HG03460 (cell line): ENCODE results near the gene RFX3.
A peak's percentile ranks its signal among the peaks of the same experiment; 100 is the strongest.

Experiments used
- ATAC-seq: cut with Tn5 transposase; IDR thresholded peaks from one replicate; pipeline ENCODE4 v1.9.1; 2021; ENCODE audit not compliant: unreplicated experiment

The RFX3 gene

DNA sequence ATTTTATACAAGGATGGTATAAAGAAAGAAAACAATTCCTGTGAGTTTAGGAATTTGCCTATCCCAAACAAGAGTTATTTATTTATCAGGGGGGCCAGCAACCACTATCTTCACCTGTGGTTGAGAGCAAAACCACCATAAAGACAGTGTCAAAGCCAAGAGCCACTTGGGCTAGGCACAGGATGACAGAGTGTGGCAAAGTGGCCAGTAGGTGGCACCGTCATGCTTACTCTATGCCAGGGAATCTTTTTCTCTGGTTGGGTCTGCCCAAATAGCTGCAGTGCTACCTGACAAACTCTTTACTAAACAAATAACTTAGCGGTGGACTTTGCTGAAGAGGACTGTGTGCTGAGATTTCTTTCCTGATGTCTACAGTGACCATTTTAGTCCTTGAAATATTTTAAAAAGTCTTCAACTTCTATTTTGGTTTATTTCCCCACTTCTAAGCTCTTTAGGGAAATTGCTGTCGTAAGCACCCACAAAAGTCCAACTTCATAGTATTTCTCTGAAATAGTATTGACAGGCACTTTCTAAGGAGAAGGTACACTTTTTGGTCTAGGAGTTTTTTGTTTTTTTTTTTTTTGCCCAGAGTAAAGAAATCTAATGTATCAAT is 285.0 kb downstream of the RFX3 start:
- ATAC-seq, result peak; percentile 85

DNA sequence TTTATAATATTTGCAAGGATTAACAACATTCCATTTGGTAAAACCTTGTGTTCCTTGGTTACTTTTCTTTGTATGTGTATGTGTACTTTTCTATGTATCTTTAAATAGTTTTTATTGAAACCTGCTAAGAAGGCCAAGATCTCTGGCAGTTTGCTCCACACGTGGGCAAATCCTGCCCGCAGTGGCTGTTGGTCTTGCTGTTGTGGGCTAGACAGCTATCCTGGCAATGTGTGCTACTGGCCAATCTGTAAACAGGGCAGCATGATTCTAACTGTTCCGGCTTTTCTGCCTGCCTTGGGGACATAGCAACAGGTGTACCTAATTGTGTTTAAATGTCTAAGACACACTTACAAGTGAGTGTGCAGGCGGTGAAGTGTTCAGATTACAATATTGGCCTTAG is 286.6 kb downstream of the RFX3 start:
- no peak for ATAC-seq

GRCh38 chr9:3238236-3238635 is 287.6 kb downstream of the RFX3 start:
- no peak for ATAC-seq

DNA sequence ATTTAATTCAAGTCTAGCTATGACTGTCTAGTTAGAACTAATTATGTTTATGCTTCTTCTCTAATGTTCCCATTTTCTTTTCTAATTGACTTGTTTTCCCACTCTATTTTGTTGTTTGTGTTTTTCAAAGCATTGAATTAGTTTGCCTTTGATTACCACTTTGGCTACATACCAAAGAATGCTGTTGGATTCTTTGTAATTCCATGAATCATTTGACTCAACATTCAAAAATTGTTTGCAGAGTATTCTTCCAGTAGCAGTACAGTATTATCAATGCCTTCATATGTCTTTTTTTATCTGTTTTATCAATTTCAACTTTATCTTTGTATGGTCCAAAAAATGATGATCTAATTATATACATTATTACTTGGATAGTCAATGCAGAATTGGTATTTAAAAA is 288.7 kb downstream of the RFX3 start:
- ATAC-seq, result no peak

- no peak for ATAC-seq
Observed at GRCh38 chr9:3235497-3235896, 290.3 kb downstream of the RFX3 start.

GRCh38 chr9:3224931-3225330 is 300.9 kb downstream of the RFX3 start:
- ATAC-seq, result no peak

DNA sequence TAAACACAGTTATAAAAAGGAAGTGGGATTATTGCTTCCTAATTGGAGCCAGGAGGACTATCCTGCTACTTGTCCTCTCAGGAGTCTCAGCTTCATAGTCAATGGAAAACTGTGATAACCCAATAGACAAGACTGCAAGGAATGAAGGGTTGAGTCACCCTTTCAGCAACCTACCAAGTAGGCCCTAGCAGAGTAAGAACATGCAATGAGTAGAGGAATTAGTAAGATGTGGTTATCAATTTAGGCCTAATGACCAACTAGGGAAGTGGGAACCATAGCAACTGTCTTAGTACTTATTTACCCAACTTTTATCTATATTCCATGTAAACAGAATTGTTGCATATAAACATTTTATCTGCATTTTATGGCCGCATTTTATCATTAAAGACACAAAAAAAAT is 310.1 kb downstream of the RFX3 start:
- ATAC-seq, result no peak

GRCh38 chr9:3214741-3215140 is 311.1 kb downstream of the RFX3 start:
- ATAC-seq, result no peak

DNA sequence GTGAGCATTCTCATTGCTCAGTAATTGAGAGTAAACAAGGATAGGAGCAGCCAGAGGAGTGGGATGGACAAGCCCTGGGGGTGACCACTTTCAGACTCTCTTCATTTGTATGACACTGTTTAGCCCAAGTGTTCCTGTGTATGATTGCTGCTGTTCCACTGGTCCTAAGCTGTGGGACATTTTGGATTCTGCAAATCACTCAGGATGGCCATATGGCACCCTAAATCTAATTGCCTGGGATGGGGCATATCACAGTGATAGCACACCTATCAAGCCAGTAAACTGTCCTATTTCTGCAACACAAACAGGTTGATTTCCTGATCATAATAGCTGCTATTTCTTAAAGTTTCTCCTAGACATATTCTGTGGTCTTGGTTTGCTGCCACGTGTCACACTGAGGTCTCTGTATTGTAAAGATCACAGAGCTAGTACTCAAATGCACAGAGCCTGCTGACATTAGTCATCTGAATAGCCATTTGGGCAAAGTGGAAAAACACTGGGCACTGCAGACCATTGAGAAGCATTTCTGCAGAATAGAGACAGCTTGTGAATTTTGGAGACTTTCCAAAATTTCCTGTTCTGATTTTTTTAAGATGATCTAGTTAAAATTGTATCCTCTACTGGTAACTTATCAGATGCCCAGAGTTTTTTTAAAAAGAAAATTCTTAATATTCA is 320.2 kb downstream of the RFX3 start:
- no peak for ATAC-seq

- no peak for ATAC-seq
Observed at GRCh38 chr9:3200331-3200774, 325.4 kb downstream of the RFX3 start.

DNA sequence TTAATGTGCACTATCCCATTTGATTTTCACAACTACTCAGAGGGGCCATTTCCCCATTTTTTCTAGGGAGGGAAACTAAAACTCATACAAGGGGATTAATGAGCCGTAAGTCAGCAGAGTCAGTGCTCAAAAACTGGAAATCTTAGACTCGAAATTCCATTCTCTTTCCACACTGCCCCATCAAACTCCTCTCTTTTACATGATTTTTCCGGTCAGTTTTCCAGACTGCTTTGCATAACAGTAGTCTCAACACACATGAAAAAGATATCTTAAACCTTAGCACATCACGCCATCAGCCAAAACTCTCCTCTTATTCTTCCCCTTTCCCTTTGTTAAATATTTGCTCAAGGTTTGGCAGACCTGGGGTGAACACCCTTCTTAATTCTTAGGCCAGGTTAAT is 332.0 kb downstream of the RFX3 start:
- no peak for ATAC-seq

DNA sequence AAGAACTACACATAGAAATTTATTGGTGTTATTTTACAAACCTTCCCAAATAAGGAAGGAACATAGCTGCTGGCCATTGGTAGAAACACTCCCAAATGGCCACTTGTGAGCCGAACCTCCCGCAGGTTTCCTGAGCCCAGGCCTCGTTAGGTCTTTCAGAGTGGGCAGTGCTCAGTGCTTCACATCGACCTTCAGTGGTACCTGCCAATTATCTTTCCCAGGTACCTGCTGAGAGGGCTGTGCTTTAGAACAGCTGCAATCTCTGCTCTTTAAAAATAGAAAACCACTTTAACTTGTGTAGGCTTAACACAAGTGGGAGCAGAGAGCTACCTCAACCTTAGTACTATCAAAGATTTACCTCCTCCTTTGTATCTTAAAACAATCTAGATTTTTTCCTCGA is 334.1 kb downstream of the RFX3 start:
- no peak for ATAC-seq

DNA sequence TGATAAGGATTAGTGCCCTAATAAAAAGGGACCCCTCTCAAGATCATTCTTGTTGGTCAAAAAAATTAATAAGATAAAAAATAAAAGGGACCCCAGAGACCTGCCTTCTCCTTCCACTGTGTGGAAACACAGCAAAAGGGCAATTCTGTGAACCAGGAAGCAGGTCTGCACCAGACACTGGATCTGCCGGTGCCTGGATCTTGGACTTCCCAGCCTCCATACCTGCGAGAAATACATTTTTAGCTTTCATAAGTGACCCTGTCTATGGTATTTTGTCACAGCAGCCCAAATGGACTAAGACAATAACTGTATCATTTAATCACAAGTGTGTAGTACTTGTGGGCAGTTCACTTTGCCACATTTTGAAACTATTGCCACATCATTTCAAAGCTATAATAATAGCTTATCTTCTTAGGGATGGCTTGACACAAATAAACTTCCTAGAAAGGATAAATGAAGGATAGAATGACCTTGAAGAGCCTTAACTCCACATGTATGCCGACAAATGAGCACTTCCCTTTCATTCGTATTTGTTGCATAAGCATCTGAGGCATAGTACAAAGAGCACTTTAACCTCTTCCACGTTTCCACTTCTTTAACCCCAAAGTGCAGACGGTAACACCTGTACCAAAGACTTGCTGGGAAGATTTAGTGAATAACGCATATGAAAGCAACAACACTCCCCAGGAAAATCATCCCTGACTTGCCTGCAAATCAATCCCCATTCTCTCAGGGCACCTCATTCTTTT is 336.5 kb downstream of the RFX3 start:
- no peak for ATAC-seq

DNA sequence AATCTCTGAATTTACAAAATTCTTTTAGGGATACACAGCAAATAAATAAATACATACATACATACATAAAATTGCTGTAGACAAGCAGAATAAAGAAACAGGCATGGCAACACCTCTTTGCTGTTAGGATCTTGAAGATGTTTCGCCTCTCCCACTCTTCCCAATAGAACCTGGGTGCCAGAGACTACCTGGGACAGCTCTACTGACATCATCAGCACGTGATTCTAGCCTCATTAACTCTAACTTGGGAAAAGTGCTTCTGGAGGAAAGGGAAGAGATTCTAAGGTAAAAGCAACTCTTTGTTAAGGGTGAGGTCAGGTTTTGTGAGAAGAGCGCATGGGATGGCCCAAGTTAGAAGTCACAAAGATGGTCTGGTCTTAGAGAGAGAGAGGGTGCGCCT is 339.1 kb downstream of the RFX3 start:
- no peak for ATAC-seq

GRCh38 chr9:3181049-3181953 is 344.5 kb downstream of the RFX3 start:
- ATAC-seq, result no peak

- ATAC-seq, result no peak
Observed at GRCh38 chr9:3180696-3181048, 345.1 kb downstream of the RFX3 start.

DNA sequence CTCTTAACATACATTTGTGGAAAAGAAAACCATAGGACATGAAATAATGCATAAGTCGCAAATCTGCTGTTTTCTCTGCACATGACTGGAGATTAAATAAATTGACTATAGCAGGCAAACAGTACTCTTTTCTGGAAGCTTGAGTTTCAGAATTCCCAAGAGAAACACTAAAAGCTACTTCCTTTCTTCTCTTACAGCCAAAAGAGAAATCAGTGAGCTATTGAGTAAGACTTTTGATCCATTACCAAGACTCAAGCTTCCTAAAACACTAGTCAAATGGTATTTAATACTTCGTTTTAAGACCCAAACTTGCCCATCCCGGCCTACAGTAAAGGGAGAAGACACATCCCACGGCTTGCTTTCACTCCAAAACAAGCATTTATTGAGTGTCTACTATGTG is 346.1 kb downstream of the RFX3 start:
- no peak for ATAC-seq

DNA sequence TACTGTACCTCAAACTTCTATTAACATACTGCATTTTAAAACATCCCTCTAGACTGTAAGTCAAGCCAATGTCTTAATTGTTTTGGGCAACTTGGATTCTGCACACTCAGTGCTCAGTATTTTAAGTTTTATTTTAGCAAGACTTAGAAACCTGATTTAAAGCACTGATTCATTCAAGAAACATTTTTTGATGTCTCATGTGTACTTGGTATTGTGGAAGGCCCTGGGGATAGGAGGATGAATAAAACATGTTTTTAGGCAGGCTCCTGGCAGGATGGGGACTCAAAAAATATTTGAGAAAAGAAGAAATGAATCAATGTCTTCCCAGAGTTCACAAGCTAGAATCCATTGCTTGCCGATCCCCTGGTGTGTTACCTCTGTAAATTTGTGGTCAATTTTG is 347.9 kb downstream of the RFX3 start:
- ATAC-seq, result no peak

- ATAC-seq, result no peak
Observed at GRCh38 chr9:3177146-3177761, 348.5 kb downstream of the RFX3 start.

GRCh38 chr9:3173374-3173773 is 352.4 kb downstream of the RFX3 start:
- ATAC-seq, result no peak

GRCh38 chr9:3170819-3171218 is 355.0 kb downstream of the RFX3 start:
- no peak for ATAC-seq
